Endodermal cell (in vitro differentiated cells): Measurements from ENCODE around the gene UQCRQ. TPM values are rescaled to one million over a fixed set of nuclear protein-coding genes. Genes with fewer than 3 reads are reported as not detected.

Experiments used
- DNase-seq: peaks from one replicate; pipeline ENCODE4 v3.0.0-alpha.2; 2017
- H3K27ac ChIP-seq: 2 replicates; pipeline ENCODE4 v1.5.1; 2013; ENCODE audit warnings: mild to moderate bottlenecking, low read depth, low read length, moderate library complexity
- H3K27me3 ChIP-seq: 2 replicates; pipeline ENCODE4 v1.6.1; 2013; ENCODE audit warnings: mild to moderate bottlenecking, low read length, moderate library complexity; ENCODE audit not compliant: insufficient read depth, control insufficient read depth, poor library complexity, severe bottlenecking
- H3K36me3 ChIP-seq: 2 replicates; pipeline ENCODE4 v1.7.0; 2013; ENCODE audit warnings: mild to moderate bottlenecking, low read length, moderate library complexity; ENCODE audit not compliant: control insufficient read depth, insufficient read depth
- H3K4me1 ChIP-seq: one replicate; pipeline ENCODE4 v1.7.0; 2013; ENCODE audit warnings: low read length; ENCODE audit not compliant: control insufficient read depth, insufficient read depth
- H3K4me3 ChIP-seq: 2 replicates; pipeline ENCODE4 v1.5.1; 2013; ENCODE audit warnings: mild to moderate bottlenecking, low read length, moderate library complexity
- H3K9ac ChIP-seq: 2 replicates; pipeline ENCODE4 v1.6.1; 2013; ENCODE audit warnings: mild to moderate bottlenecking, low read length, moderate library complexity; ENCODE audit not compliant: poor library complexity, severe bottlenecking; ENCODE audit errors: extremely low read depth
- H3K9me3 ChIP-seq: 2 replicates; pipeline ENCODE4 v1.6.1; 2013; ENCODE audit warnings: mild to moderate bottlenecking, low read length, moderate library complexity; ENCODE audit not compliant: control insufficient read depth
- H3K27ac Mint-ChIP-seq: 2 replicates; pipeline ENCODE4 v1.8.0; 2020; ENCODE audit warnings: mixed read lengths
- H3K27me3 Mint-ChIP-seq: 2 replicates; pipeline ENCODE4 v1.8.0; 2021; ENCODE audit warnings: mild to moderate bottlenecking, mixed read lengths; ENCODE audit not compliant: insufficient read depth
- H3K36me3 Mint-ChIP-seq: 2 replicates; pipeline ENCODE4 v1.8.0; 2020; ENCODE audit warnings: low read depth, mixed read lengths
- H3K4me1 Mint-ChIP-seq: 2 replicates; pipeline ENCODE4 v1.8.0; 2020; ENCODE audit warnings: mixed read lengths
- H3K4me3 Mint-ChIP-seq: 2 replicates; pipeline ENCODE4 v1.8.0; 2020; ENCODE audit warnings: mild to moderate bottlenecking, moderate library complexity, mixed read lengths
- H3K9me3 Mint-ChIP-seq: 2 replicates; pipeline ENCODE4 v1.8.0; 2020; ENCODE audit warnings: mild to moderate bottlenecking, mixed read lengths
- CTCF ChIP-seq: fragments of 200-600 bp; sonication (generic); conservative IDR thresholded peaks from 2 replicates; pipeline ENCODE4 v1.5.0; 2021; ENCODE audit warnings: antibody characterized with exemption, mild to moderate bottlenecking
- WGBS, 2 experiments: methylation state at CpG; one replicate each; pipeline versions ENCODE4 v1.1.5 to v1.1.7; 2013; ENCODE audit warnings: missing lambda C conversion rate in 2 of 2, mixed read lengths in 1 of 2; ENCODE audit not compliant: insufficient coverage in 1 of 2, insufficient read length in 1 of 2; 5-methylcytosine and 5-hydroxymethylcytosine counted together
- total RNA-seq, 2 donors: library from RNA; stranded (reverse); fragmentation: NEBNext Ultra II Directional in 1 of 2; extraction: Animal tissue kit (Norgen Biotek cat#: 25700) in 1 of 2; gene quantifications; 2 replicates in 1 of 2; 3 replicates in 1 of 2; pipeline ENCODE4 v1.2.1, GENCODE V29; 2021

UQCRQ gene
- total RNA-seq, 2 donors from 2014 or later: 261 to 286 TPM

DNA sequence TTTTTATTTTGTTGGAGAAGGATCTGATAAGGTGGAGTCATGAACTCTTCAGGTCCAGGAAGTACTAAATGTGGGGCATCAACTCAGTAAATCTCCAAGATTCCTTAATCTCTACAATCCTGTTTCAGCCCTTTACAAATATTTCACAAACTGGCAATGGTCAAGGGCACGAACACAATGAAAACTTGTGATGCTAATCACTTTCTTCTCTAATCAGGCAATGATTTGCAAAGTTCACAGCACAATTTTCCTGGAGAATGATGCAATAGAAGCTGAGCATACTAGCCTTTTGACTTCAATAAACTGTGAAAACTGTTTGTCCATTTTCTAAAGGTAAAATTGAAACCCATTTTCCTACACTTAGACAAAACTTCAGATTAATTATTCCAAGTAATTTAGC, 17.1 kb upstream of the UQCRQ start:
- H3K4me1 ChIP-seq: no peaks in the 10 kb centered on the region
- no peak for DNase-seq
- TF ChIP-seq CTCF: no peak
- Mint-ChIP-seq H3K36me3 (no peaks in the 10 kb centered on the region), H3K4me1 (peaks cover 2% of the 10 kb centered on the region), H3K27ac (no peak overlapping the region), H3K4me3 (no peak overlapping the region), H3K9me3 (no peaks in the 10 kb centered on the region), H3K27me3 (no peaks in the 10 kb centered on the region)
- no peaks in the 10 kb centered on the region for H3K9me3 ChIP-seq
- H3K36me3 ChIP-seq: no peaks in the 10 kb centered on the region
- H3K9ac ChIP-seq: no peak overlapping the region
- no peaks in the 10 kb centered on the region for H3K27me3 ChIP-seq
- H3K27ac ChIP-seq: no peak overlapping the region
- H3K4me3 ChIP-seq: no peak overlapping the region
- WGBS, 2 experiments: 80 to 88% methylated on average over 1 of the region's 1 CpG

DNA sequence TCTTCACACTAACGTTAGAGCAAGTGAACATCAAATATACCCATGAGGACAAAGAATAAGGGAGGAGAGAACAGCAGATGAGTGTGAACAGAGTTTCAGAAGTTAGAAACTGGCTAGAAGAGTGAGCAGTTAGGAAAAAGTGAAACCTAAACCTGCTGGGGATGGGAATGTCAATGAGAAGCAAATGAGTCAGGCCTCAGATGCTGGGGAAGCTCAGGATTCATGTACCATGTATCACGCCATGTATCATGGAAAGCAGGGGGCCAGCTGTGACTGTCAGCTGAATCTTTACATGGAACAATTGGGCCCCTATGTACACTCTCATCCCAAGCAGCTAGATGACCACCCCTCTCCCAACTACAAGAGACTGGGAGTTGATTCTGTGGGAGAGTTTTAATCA, 16.4 kb upstream of the UQCRQ start:
- WGBS, 2 experiments: 96 to 100% methylated on average over 1 to 2 of the region's 2 CpGs
- no peaks in the 10 kb centered on the region for H3K27me3 ChIP-seq
- no peaks in the 10 kb centered on the region for H3K9me3 Mint-ChIP-seq

DNA sequence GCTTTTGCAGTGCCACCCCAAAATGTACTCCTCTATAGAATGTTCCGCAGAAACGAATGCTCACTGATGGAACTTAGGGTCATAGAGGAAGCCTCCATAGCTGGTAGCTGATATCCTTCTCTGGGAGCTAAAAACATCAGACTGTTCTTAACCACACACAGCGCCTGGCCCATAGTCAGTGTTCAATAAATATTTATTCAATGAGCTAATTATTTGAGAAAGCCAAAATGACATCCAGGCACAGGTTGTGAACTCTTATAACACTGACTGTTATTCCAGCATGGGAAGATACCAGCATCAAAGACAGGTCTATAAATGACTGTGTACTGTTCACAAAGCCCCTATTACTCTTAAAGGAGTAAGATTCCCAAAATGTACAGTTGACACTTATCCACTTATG, 13.1 kb upstream of the UQCRQ start:
- Histone ChIP-seq H3K9me3 (no peaks in the 10 kb centered on the region), H3K9ac (no peak overlapping the region), H3K27me3 (no peaks in the 10 kb centered on the region), H3K4me1 (no peaks in the 10 kb centered on the region), H3K4me3 (no peak overlapping the region), H3K27ac (no peak overlapping the region), H3K36me3 (no peaks in the 10 kb centered on the region)
- Mint-ChIP-seq H3K36me3 (no peaks in the 10 kb centered on the region), H3K4me3 (no peak overlapping the region), H3K9me3 (no peaks in the 10 kb centered on the region), H3K27me3 (no peaks in the 10 kb centered on the region), H3K4me1 (peaks cover 3% of the 10 kb centered on the region), H3K27ac (no peak overlapping the region)
- TF ChIP-seq CTCF: no peak
- 81 to 93% methylated on average over 3 of the region's 3 CpGs for WGBS, 2 experiments
- no peak for DNase-seq

More for the DNA sequence above, 16.4 kb upstream of the UQCRQ start:
- Histone ChIP-seq H3K9me3 (no peaks in the 10 kb centered on the region), H3K36me3 (no peaks in the 10 kb centered on the region), H3K27ac (no peak overlapping the region), H3K4me3 (no peak overlapping the region), H3K9ac (no peak overlapping the region), H3K4me1 (no peaks in the 10 kb centered on the region)
- Mint-ChIP-seq H3K4me3 (no peak overlapping the region), H3K27me3 (no peaks in the 10 kb centered on the region), H3K36me3 (no peaks in the 10 kb centered on the region), H3K4me1 (peaks cover 3% of the 10 kb centered on the region), H3K27ac (no peak overlapping the region)
- DNase-seq: peak; percentile 9
- TF ChIP-seq CTCF: no peak
